Measurements from ENCODE around the gene EIF3C. TPM values are rescaled to one million over a fixed set of nuclear protein-coding genes. Genes with fewer than 3 reads are reported as not detected.

Gene EIF3C
- total RNA-seq (2022; extraction: Qiagen RNA extraction) = 231 to 365 TPM (median 342 TPM) in 5 replicates

GRCh38 chr16:28711220-28712083 lies at the start of gene EIF3C:
Gene EIF3C, plus strand, starts transcription at chr16:28711464. Its CDS starts 223 bp downstream, at chr16:28711687.

GRCh38 chr16:28751487-28751886 lies 40.2 kb downstream of the EIF3C start, which contains the start of gene NPIPB9:
Gene NPIPB9, plus strand, starts transcription at chr16:28751787.

Other genes starting within 250 kb of the EIF3C start
- 0.17 to 0.46 TPM (median 0.25 TPM) in 4 of 5 replicates, not detected in the other for gene NPIPB7, start 239.1 kb upstream of the EIF3C start, total RNA-seq (2022; extraction: Qiagen RNA extraction)
- 24.1 to 38.1 TPM (median 32.8 TPM) in 5 replicates for gene CLN3, start 219.4 kb upstream of the EIF3C start, total RNA-seq (2022; extraction: Qiagen RNA extraction)
- 0.05 to 0.09 TPM (median 0.06 TPM) in 5 replicates for gene APOBR, start 216.8 kb upstream of the EIF3C start, total RNA-seq (2022; extraction: Qiagen RNA extraction)
- gene IL27, start 204.6 kb upstream of the EIF3C start, total RNA-seq (2022; extraction: Qiagen RNA extraction) = not detected in 5 replicates
- 8.6 to 24.3 TPM (median 16.1 TPM) in 5 replicates for gene NUPR1, start 172.5 kb upstream of the EIF3C start, total RNA-seq (2022; extraction: Qiagen RNA extraction)
- gene SGF29, start 157.5 kb upstream of the EIF3C start, total RNA-seq (2022; extraction: Qiagen RNA extraction) = 20.5 to 24.3 TPM (median 22.4 TPM) in 5 replicates
- 0.06 to 0.12 TPM (median 0.07 TPM) in 4 of 5 replicates, not detected in the other for gene SULT1A2, start 114.4 kb upstream of the EIF3C start, total RNA-seq (2022; extraction: Qiagen RNA extraction)
- gene SULT1A1, start 101.4 kb upstream of the EIF3C start, total RNA-seq (2022; extraction: Qiagen RNA extraction) = 5.2 to 6.5 TPM (median 6.0 TPM) in 5 replicates
- 0.62 TPM in 1 of 5 replicates, not detected in the others for gene NPIPB8, start 73.4 kb upstream of the EIF3C start, total RNA-seq (2022; extraction: Qiagen RNA extraction)
- gene NPIPB9, start 40.3 kb downstream of the EIF3C start, total RNA-seq (2022; extraction: Qiagen RNA extraction) = 1.1 to 2.0 TPM (median 1.7 TPM) in 5 replicates
- 102 to 127 TPM (median 120 TPM) in 5 replicates for gene ATXN2L, start 111.5 kb downstream of the EIF3C start, total RNA-seq (2022; extraction: Qiagen RNA extraction)
- gene TUFM, start 134.9 kb downstream of the EIF3C start, total RNA-seq (2022; extraction: Qiagen RNA extraction) = 239 to 307 TPM (median 280 TPM) in 5 replicates
- 25.4 to 30.3 TPM (median 28.2 TPM) in 5 replicates for gene SH2B1, start 152.4 kb downstream of the EIF3C start, total RNA-seq (2022; extraction: Qiagen RNA extraction)
- 1.9 to 3.6 TPM (median 2.1 TPM) in 5 replicates for gene ATP2A1, start 167.0 kb downstream of the EIF3C start, total RNA-seq (2022; extraction: Qiagen RNA extraction)
- 8.7 to 9.6 TPM (median 8.9 TPM) in 5 replicates for gene RABEP2, start 213.8 kb downstream of the EIF3C start, total RNA-seq (2022; extraction: Qiagen RNA extraction)
- gene CD19, start 220.5 kb downstream of the EIF3C start, total RNA-seq (2022; extraction: Qiagen RNA extraction) = 0.06 TPM in 1 of 5 replicates, not detected in the others
- 22.6 to 27.6 TPM (median 24.5 TPM) in 5 replicates for gene NFATC2IP, start 239.5 kb downstream of the EIF3C start, total RNA-seq (2022; extraction: Qiagen RNA extraction)